HTR-8/SVneo (cell line): Measurements from ENCODE around the gene SLC13A1.
"Not testable (repeated sequence)": the region's sequence is repeated elsewhere in the genome, so short reads cannot be mapped to it uniquely, and the experiment has no call there.

ENCODE experiments used
- DNase-seq: peaks from one replicate; pipeline ENCODE4 v3.0.0; 2011; ENCODE audit warnings: low spot score, mixed read lengths; ENCODE audit not compliant: insufficient read length
- FAIRE-seq: peaks from 2 replicates; lab custom pipeline; 2011; peaks lifted over from hg19 to GRCh38; lab: Jason Lieb, UNC

Gene SLC13A1, protein sequence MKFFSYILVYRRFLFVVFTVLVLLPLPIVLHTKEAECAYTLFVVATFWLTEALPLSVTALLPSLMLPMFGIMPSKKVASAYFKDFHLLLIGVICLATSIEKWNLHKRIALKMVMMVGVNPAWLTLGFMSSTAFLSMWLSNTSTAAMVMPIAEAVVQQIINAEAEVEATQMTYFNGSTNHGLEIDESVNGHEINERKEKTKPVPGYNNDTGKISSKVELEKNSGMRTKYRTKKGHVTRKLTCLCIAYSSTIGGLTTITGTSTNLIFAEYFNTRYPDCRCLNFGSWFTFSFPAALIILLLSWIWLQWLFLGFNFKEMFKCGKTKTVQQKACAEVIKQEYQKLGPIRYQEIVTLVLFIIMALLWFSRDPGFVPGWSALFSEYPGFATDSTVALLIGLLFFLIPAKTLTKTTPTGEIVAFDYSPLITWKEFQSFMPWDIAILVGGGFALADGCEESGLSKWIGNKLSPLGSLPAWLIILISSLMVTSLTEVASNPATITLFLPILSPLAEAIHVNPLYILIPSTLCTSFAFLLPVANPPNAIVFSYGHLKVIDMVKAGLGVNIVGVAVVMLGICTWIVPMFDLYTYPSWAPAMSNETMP

DNA sequence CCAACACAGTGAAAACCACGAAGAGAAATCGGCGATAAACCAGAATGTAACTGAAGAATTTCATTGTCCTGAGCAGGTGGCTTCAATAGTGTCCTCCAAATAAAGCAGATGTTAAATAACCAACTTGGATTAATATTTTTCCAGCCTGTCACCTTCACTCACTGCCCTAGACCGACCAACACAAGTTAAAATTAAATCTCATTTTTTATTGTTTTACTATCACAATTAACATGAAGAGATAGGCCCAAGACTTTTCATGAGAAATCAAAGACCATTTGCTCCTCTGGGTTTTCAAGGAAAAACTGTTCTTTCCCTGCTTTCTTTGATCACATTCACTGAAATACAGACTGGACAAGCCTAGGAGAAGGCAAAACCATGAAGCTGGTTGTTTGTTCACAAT, at the start of gene SLC13A1:
Gene SLC13A1 (minus strand): TSS at position 87 of the 400 bp plus-strand sequence. CDS start 23 bp downstream, at position 64.
- no peak for FAIRE-seq
- no peak for DNase-seq

DNA sequence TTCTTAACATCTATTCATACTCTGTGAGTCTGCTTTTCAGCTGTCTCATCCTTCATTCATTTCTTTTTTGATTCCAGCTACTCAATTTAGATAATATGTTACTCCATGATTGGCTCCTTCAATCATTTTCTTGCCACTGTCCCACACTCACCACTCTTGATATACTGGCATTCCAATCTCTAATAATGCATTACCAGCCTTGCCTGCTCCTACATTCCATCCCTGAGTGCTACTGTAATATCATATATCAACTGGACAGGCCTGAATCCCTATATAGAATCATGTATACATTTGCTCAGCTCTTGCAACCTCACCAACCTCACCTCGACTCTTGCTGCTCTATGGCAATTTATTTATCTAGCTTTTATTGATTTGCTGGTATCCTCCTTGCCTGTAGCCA, 45.0 kb upstream of the SLC13A1 start:
- DNase-seq = no peak
- no peak for FAIRE-seq

DNA sequence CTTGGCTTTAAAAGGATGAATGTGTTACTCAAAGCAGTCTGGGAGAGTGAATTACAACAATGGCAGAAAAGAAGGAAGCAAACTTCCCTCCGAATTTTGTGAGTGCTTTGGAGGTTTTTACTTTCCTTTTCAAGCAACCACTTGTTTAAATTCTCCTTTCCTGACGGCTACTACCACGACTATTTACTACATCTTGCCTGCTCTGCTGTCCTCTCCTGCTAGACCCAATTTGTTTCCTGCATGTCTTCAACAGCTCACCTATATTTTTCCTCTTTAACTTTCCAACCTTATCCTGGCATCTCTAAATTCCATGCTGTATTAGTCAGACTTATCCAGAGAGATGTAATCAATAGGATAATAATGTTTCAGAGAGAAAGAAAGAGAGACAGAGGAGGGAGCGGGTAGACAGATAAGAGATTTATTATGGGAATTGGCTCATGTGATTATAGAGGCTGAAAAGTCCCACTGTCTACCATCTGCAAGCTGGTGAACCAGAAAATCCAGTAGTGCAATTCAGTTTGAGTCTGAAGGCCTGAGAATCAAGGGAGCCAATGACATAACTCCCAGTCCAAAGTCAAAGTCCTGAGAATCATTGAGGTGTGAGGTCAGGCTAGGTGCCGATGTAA, 42.8 kb upstream of the SLC13A1 start:
- DNase-seq = no peak
- no peak for FAIRE-seq

DNA sequence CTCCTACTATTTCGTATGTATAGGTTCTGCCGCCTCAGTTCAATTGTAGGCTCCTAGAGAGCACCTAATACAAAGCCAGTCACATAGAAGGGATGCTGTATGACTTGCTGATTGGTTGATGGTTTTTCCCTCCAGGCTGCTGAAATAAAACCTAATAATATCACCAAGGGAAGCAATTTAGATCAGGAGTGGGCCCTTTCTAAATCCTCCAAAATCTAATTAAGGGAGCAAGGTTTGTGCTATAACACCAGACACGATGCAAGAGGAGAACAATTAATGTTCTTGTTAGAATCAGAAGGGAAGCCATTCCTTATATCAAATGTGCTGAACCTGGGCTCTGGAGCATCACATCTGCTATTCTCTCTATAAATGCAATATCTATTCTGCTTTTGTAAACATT, 42.0 kb upstream of the SLC13A1 start:
- DNase-seq = no peak

DNA sequence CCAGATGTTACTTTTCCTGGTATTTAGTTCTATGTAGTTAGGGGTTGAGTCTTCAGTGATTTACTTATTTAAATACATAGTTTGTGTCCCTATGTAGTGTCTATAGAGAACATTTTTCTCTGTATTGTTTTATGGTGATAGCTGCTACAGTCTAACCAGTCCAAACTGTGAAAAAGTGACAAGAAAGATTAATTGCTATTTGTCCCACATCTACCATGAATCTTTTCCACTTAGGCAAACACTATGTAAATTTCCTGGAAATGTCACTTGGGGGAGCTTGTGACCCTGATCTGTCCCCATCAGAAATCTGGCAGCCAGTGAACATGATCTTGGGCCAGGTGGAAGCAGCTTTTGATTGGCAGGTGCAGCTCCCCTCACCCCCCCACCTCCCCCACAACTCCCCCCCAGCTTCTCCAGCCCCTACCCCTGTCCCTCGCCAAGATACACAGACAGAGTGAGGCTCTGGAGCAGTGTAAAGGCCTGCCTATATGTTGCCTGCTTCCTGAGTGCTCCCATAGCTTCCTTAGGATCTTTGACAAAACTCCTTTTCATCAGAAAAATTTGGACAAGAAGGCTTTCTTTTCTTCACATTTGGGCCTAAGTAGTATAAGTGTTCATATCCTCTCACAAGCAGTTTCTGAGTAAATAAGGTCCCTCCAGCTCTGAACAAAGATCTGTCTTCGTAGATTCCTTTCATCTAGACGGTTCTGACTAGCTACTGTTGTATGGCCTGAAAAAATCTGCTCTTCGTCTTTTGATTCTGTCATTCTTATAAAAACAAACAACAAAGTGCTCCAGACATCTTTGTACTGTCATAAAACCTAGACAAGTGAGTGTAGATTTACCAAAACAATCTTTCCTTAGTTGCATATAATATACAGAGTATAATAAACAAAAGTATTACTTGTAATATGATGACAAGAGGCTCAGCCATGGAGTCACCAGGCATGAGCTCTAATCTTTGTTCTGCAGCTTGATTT, 31.5 kb upstream of the SLC13A1 start:
- DNase-seq = no peak
- FAIRE-seq = no peak

More for the DNA sequence above, 42.0 kb upstream of the SLC13A1 start:
- FAIRE-seq = no peak

DNA sequence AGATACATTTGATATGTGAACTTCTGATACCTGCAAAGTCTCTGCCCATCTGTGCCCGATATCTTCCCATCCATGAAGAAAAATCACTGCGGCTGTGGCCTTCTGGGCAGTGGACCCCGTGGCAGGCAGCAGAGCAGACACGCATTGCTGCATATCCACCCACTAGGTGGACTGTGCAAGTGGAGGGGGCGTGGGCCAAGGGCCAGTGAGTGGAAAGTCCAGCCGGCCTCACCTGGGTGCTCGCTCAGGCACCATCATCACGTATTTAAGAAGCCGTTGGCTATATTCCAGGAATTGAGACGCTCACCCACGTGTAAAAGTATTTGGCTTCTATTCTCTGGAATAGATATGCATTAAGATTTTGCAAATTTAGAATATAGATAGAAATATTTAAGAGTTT, 30.8 kb upstream of the SLC13A1 start:
- no peak for DNase-seq
- FAIRE-seq = no peak

DNA sequence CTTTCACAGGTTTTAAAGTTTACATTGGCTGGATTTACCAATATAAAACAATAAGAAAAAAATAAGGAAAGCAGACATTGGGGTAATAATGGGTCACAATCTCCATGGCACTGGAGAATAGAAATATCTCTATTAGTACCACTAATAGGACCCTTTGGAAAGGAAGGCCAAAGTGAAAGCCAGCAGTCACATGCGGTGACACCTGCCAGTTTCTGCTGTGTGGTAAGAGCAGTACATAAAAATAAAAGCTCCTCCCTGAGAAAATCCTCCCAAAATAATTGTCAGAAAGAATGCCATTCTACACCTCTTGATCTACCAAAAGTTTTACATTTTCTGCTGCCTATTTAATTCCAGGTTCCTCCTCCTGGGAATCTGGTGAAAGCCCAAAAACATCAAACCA, 30.4 kb upstream of the SLC13A1 start:
- FAIRE-seq (no peak), DNase-seq (no peak)

DNA sequence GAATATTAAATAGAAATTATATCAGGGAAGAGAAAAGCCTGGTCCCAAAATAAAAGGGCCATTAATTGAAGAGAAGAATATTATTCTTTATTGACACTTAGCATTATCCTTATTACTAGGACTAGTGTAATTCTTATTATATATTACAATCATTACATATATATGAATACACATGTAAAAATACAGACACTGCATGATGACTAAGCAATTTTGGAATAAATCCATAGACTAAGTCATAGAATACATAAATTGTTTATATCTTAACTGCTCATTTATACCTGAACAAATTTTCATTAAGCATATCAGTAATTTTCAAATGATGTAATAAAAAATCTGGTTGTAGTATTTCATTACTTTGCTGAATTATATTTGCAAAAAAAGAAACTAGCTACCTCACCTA, 29.7 kb upstream of the SLC13A1 start:
- DNase-seq (no peak), FAIRE-seq (no peak)

DNA sequence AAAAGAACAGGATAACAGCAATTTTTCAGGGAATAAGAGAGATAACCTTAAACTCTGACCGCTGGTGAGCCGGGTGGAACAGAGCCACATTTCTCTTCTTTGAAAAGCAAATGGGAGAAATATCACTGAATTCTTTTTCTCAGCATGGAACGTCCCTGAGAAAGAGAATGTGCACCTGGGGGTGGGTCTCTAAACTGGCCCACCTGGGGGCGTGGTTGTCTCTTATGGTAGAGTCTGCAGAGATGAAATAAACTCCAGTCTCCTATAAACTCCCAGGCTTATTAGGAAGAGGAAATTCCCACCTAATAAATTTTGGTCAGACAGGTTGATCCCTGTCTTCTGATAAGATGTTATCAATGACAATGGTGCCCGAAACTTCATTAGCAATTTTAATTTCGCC, 27.9 kb upstream of the SLC13A1 start:
- not testable (repeated sequence) for FAIRE-seq, DNase-seq

DNA sequence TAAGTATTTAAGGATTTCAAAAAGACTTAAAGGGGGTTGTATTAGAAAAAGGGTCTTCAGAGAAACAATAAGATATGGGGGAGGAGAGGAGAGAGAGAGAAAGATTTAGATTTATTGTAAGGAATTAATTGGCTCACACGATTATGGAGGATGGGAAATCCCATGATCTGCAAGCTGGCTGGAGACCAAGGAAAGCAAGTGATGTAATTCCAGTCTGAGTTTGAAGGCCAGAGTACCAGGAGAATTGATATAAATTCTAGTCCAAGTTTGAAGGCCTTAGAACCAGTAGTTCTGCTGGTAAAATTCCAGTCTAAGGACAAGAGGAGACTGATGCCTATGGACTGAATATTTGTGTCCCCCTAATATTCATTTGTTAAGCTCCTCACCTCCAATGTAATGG, 20.6 kb upstream of the SLC13A1 start:
- no peak for DNase-seq
- FAIRE-seq = no peak

DNA sequence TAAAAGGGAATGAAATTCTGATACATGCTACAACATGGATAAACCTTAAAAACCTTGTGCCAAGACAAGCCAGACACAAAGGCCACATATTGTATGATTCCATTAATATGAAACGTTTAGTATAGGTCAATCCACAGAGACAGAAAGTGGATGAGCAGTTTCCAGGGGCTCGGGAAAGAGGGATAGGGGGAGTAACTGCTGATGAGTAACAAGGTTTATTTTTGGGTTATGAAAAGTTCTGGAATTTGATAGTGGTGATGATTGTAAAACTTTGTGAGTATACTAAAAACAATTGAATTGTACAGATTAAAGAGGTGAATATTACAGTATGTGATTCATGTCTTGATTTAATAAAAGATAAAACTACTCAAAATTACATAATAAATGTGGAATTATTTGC, 19.1 kb upstream of the SLC13A1 start:
- no peak for FAIRE-seq

DNA sequence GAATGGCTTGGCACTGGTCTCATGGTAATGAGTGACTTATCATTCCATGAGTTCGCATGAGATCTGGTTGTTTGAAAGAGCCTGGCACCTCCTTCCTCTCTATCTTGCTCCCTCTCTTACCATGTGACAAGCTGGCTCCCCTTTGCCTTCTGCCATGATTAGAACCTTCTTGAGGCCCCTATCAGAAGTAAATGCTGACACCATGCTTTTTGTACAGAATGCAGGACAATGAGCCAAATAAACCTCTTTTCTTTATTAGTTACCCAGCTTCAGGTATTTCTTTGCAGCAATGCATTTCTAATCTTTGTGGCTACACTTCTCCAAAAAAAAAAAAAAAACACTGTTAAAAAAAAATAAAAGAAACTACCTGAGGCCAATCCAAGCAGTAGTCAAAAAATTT, 17.1 kb upstream of the SLC13A1 start:
- FAIRE-seq (no peak), DNase-seq (no peak)

More for the DNA sequence above, 19.1 kb upstream of the SLC13A1 start:
- no peak for DNase-seq

DNA sequence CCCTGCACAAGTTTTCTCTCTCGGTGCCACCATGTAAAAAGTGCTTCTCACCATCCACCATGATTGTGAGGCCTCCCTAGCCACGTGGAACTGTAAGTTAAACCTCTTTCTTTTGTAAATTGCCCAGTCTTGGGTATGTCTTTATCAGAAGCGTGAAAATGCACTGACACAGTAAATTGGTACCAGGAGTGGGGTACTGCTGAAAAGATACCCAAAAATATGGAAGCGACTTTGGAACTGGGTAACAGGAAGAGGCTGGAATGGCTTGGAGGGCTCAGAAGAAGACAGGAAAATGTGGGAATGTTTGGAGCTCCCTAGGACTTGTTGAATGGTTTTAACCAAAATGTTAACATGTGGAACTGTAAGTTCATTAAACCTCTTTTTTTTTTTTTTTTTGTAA, 15.6 kb upstream of the SLC13A1 start:
- no peak for FAIRE-seq
- no peak for DNase-seq

DNA sequence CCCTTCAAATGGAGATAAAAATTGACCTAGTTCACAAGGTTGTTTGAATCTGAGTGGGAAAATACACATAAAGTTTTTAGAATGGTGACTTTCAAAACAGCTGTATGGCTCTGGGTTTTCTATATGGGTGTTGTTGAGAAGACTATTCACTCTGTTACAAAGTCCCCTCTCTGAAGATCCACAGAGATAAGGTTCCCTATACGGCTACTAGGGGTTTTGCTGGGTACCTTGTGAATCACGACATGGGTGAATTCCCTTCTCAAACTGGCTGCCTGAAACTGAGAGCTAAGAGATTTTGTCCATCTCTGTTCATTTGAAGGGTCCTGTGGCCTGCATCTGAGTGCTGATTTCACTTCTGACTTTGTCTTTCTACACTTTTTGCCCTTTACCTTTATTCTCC, 11.8 kb upstream of the SLC13A1 start:
- DNase-seq = no peak
- no peak for FAIRE-seq

DNA sequence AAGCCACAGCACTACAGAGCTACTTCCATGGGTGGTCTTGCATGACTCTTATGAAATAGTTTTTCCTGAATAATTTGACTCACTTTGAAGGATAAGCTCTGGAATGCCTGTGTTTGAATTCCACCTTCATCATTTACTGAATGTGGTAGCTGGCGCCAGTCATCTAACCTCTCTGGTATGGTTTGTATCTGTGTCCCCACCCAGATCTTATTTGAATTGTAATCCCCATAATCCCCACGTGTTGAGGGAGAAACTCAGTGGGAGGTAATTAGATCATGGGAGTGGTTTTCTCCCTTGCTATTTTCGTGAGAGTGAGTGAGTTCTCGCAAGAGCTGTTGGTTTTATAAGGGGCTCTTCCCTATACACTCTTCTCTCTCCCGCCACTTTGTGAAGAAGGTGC, 11.2 kb upstream of the SLC13A1 start:
- DNase-seq (no peak), FAIRE-seq (no peak)

DNA sequence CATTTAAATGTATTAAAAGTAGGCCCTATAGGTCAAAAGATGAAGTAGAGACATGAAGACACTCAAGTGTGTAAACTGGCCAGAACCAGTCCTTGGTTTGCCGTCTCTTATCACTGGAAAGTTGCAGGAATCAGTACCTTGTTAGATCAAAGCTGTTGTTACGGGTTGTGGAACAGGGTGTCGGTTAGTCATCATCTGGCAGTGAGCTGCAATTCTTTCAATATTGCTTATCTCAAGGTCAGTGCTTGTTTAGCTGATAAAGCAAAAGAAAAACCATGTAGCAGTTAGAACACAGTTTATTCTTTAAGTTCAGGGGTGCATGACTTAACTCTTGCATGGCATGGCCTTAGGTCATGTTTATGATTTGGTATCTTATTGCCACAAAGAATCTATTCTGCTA, 10.0 kb upstream of the SLC13A1 start:
- DNase-seq (no peak), FAIRE-seq (no peak)

DNA sequence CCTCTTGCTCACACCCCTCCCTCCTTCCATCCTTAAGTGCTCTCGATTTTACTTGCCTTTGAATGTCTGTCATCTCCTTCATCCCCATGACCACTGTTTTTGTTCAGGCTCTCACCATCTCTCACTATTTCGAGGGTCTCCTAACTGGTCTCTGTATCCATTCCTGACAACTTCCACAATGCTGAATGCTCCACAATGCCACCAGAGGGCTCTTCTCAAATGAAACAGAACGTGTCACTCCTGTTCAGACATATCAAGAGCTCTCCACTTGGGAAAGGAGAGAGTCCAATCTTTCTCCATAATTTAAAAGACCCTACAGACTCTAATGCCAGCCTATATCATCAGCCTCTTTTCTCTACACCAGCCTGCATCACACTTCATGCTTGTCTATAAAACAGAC, 9.0 kb upstream of the SLC13A1 start:
- no peak for DNase-seq
- FAIRE-seq = no peak

DNA sequence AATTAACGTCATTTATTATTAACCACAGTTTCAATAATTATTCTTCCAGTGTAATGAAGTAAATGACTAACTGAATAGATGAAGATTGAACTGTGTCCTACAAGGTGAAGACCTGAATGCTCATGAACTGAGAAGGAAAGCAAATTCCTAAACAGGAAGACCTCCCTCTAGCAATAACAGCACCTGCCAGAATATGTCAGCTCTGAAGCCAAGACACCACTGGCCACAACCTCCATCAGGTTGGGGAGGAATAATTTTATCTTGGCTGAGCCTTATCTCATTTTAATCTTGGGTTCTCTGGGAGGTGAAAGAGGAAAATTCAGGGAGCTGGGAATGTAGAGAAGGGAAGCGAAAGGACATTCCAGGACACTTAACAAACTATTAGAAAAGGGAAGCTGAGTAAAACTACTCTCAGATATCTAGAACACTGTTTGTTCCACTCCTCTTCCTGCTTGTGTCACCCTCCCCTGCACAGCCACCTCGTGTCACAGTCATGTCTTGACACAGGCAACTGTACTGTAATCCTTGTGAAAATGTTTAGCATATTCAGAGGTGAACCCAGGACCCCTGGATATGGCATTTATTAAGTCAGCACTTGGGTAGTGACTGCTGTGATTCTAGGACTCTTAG, 4.6 kb upstream of the SLC13A1 start:
- no peak for DNase-seq
- FAIRE-seq = no peak

DNA sequence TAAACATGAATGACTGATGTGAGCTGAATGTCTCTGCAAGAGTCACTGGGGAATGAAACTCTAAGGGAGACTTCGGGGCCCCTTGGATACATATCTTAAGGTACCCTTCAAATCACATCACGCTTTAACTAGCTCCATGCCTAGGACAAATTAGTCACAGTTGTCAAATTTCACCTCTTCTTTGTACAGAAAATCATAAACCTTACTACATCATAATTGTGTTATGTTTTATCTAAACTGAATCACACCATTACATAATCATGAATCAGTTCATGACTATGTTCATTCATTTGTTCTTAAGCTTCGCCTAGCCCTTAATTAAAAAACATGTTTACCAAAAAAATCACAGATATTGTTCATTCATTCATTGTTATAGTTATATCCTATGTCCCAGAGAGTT, 2.1 kb upstream of the SLC13A1 start:
- FAIRE-seq (no peak), DNase-seq (no peak)
